Spleen (tissue), 11 donors: ENCODE results near the gene ATG10. TPM values are rescaled to one million over a fixed set of nuclear protein-coding genes. Genes with fewer than 3 reads are reported as not detected.

Experiments used
- DNase-seq: peaks from one replicate; pipeline ENCODE4 v3.0.0-alpha.2; 2020
- H3K27ac ChIP-seq, 8 donors: fragments of 200-600 bp; sonication (generic) in 7 of 8; 1 replicate in 4 of 8; 2 replicates in 4 of 8; pipeline versions ENCODE4 v1.5.0 to v1.8.0; 2016 to 2021; ENCODE audit warnings: inconsistent platforms in 4 of 8, mild to moderate bottlenecking in 4 of 8, moderate library complexity in 1 of 8
- H3K27me3 ChIP-seq, 7 donors: fragments of 200-600 bp; sonication (generic) in 6 of 7; replicated peaks in 1 of 7; 1 replicate in 4 of 7; 2 replicates in 3 of 7; pipeline versions ENCODE4 v1.5.0 to v1.8.0; 2016 to 2021; ENCODE audit warnings: inconsistent platforms in 3 of 7, mild to moderate bottlenecking in 1 of 7
- H3K36me3 ChIP-seq, 6 donors: fragments of 200-600 bp; sonication (generic) in 5 of 6; 1 replicate in 4 of 6; 2 replicates in 2 of 6; pipeline versions ENCODE4 v1.5.0 to v1.8.0; 2016 to 2021; ENCODE audit warnings: inconsistent platforms in 2 of 6
- H3K4me1 ChIP-seq, 6 donors: fragments of 200-600 bp; sonication (generic) in 5 of 6; 1 replicate in 3 of 6; 2 replicates in 3 of 6; pipeline versions ENCODE4 v1.5.0 to v1.8.0; 2016 to 2021; ENCODE audit warnings: inconsistent platforms in 3 of 6
- H3K4me3 ChIP-seq, 8 donors: fragments of 200-600 bp; sonication (generic) in 7 of 8; 1 replicate in 4 of 8; 2 replicates in 4 of 8; pipeline versions ENCODE4 v1.5.0 to v1.8.0; 2016 to 2021; ENCODE audit warnings: inconsistent platforms in 4 of 8, mild to moderate bottlenecking in 4 of 8, moderate library complexity in 2 of 8
- H3K9me3 ChIP-seq, 8 donors: fragments of 200-600 bp; sonication (generic) in 7 of 8; 1 replicate in 4 of 8; 2 replicates in 4 of 8; pipeline versions ENCODE4 v1.5.0 to v1.8.0; 2016 to 2021; ENCODE audit warnings: inconsistent platforms in 4 of 8
- POLR2A ChIP-seq, 3 donors: fragments of 450-650 bp; IDR thresholded peaks; one replicate each; pipeline ENCODE4 v1.5.1; 2017; ENCODE audit warnings: antibody characterized with exemption in 3 of 3, mild to moderate bottlenecking in 1 of 3
- POLR2AphosphoS5 ChIP-seq, 3 donors: sonication (generic); formaldehyde crosslinking; IDR thresholded peaks; one replicate each; pipeline ENCODE4 v1.5.1; 2017; ENCODE audit warnings: antibody characterized with exemption in 3 of 3
- WGBS, 5 donors: extraction: QIAGEN DNeasy Blood & Tissue Kit in 3 of 5; methylation state at CpG; one replicate each; pipeline versions ENCODE4 v1.1.5 to v1.1.7; 2013 to 2018; 5-methylcytosine and 5-hydroxymethylcytosine counted together
- intact Hi-C: fragments of 100-400 bp; cut with DNase I; formaldehyde crosslinking; loops from one replicate; pipeline ENCODE4 v1.15.0; 2023; ENCODE audit warnings: low total_unique reads
- polyA plus RNA-seq, 3 donors: library from polyadenylated mRNA; stranded (reverse); fragments of 200-250 nt; gene quantifications; one replicate each; pipeline ENCODE4 v1.2.1, GENCODE V29; 2013
- total RNA-seq, 7 donors: library from RNA; depleted of rRNA in 3 of 7; stranded (reverse); fragments of >200 nt in 3 of 7; fragmentation: NEBNext Ultra II Directional in 4 of 7; extraction: Animal tissue kit (Norgen Biotek cat#: 25700) in 4 of 7; gene quantifications; one replicate each; pipeline versions ENCODE4 v1.1.0 to v1.2.1, GENCODE V29; 2016 to 2021
- TF ChIP-seq, protein P1 (sequence below), 11 experiments: fragments of 200-600 bp in 7 of 11; fragments of 450-650 bp in 4 of 11; sonication (generic) in 4 of 11; IDR thresholded peaks in 8 of 11; conservative IDR thresholded peaks in 3 of 11; 1 replicate in 7 of 11; 2 replicates in 4 of 11; pipeline versions ENCODE4 v1.4.0 to v1.8.0; 2016 to 2021; ENCODE audit warnings: antibody characterized with exemption in 11 of 11, inconsistent platforms in 4 of 11, mild to moderate bottlenecking in 1 of 11
- donor health status: healthy with polysubstance abuse.
- donor health status: DM: no; HTN: no; CAD: no; lungs with moderate emphysema.
- donor health status: DM: no; HTN: no; CAD: no.
- donor health status: Bipolar disorder and iron deficiency.
- donor health status: healthy.
- donor health status: DM: no; HTN: no; CAD: no.
- donor health status: DM: yes; HTN: yes; CAD: no.

The ATG10 gene
- total and polyA plus RNA-seq, 10 donors, result 1.7 to 9.1 (median 5.0) TPM

DNA sequence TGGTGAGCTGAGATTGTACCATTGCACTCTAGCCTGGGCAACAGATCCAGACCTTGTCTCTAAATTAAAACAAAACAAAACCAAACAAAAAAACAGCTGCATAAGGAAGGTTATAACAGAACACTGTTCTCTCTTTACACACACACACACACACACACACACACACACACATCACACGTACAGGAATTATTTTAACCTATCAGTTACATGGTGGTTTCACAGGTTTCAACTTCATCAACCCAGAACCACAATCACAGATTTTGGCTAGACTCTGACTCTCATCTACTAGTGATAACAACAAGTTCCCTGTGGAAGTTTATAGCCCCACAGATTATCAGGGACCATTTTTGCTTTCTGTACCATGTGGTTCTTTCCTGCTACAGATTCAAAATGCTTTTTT lies 246.1 kb downstream of the ATG10 start:
- Histone ChIP-seq H3K27ac (no peak overlapping the region), H3K9me3 (no peaks in the 10 kb centered on the region), H3K36me3 (no peaks in the 10 kb centered on the region), H3K27me3 (no peaks in the 10 kb centered on the region), H3K4me1 (no peaks in the 10 kb centered on the region), H3K4me3 (no peak overlapping the region)
- intact Hi-C loops, result no loop called here
- DNase-seq, result no peak
- TF ChIP-seq, protein P1, sequence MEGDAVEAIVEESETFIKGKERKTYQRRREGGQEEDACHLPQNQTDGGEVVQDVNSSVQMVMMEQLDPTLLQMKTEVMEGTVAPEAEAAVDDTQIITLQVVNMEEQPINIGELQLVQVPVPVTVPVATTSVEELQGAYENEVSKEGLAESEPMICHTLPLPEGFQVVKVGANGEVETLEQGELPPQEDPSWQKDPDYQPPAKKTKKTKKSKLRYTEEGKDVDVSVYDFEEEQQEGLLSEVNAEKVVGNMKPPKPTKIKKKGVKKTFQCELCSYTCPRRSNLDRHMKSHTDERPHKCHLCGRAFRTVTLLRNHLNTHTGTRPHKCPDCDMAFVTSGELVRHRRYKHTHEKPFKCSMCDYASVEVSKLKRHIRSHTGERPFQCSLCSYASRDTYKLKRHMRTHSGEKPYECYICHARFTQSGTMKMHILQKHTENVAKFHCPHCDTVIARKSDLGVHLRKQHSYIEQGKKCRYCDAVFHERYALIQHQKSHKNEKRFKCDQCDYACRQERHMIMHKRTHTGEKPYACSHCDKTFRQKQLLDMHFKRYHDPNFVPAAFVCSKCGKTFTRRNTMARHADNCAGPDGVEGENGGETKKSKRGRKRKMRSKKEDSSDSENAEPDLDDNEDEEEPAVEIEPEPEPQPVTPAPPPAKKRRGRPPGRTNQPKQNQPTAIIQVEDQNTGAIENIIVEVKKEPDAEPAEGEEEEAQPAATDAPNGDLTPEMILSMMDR (IDR thresholded peaks at IDR 0.05 in 8 of 11, conservative IDR thresholded peaks at IDR 0.05 in 3 of 11), result no peak
- no peak for TF ChIP-seq POLR2A (IDR thresholded peaks at IDR 0.05)
- TF ChIP-seq POLR2AphosphoS5 (IDR thresholded peaks at IDR 0.05), result no peak
- WGBS, 5 donors, result 52 to 64% (median 56%) methylated on average over 1 of the region's 1 CpG

DNA sequence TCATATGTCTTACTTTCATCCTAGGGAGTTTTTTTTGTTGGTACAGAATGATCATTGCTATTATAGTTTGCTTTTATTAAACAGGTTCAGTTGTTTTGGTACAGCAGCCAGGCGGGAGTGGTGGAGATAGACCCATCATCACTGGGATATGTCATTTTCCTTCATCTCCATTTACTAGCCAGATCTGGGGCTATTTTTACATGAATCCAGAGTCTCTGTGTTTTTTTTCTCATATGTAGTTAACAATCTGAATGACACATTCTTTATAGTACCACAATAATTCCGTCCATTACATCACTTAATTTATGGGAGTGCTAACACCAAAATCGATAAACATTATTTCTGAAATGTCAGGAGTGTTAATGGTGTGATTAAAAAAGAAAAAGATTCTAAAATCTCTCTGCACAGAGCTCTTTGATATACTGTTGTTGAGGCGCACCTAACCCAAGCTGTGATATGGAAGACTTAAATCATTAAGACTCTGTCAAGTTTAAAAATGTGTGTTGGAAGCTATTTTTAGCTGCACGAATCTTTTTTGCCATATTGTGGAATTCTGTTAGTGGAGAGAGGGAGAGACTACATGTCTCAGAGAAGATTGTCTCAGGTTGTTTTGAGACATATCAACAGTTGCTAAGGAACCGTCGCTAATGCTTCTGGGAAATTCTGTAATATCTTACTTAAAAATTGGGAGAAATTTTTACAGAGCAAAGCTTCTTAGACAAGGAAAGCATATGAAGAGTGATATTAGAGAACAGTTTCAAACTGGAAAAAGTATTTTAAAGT lies 246.7 kb downstream of the ATG10 start:
- WGBS, 5 donors, result 89 to 94% (median 90%) methylated on average over 7 of the region's 7 CpGs
- H3K27me3 ChIP-seq, result no peaks in the 10 kb centered on the region
- H3K27ac ChIP-seq, result no peak overlapping the region
- H3K4me3 ChIP-seq, result no peak overlapping the region
- H3K36me3 ChIP-seq, result no peaks in the 10 kb centered on the region
- DNase-seq, result no peak
- TF ChIP-seq, protein P1 (IDR thresholded peaks at IDR 0.05 in 8 of 11, conservative IDR thresholded peaks at IDR 0.05 in 3 of 11), result no peak
- TF ChIP-seq POLR2AphosphoS5 (IDR thresholded peaks at IDR 0.05), result no peak
- peaks cover 0 to under 1% (median 0%) of the 10 kb centered on the region in 6 donors for H3K4me1 ChIP-seq
- H3K9me3 ChIP-seq, result no peaks in the 10 kb centered on the region
- intact Hi-C loops, result no loop called here

DNA sequence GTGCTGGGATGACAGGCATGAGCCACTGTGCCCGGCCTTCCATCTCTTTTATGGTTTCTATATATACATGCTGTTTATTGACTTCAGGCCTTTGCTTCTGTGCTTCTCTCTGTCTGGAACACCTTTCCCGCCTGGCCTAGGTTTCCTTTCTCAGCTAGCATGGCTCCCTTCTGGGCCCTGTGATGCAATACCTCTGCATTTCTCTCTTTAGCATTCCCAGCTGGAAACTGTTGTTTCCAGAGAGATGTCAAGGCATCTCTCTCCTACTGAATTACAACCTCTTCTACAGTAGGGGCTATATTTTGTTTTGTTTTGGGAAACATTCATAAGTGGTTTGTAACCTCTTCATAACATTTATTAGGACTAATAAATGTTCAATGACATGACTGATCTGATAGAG lies 249.2 kb downstream of the ATG10 start:
- Histone ChIP-seq H3K36me3 (no peaks in the 10 kb centered on the region), H3K27me3 (no peaks in the 10 kb centered on the region), H3K27ac (no peak overlapping the region), H3K9me3 (no peaks in the 10 kb centered on the region), H3K4me1 (peaks cover 0 to 9% (median 0%) of the 10 kb centered on the region in 6 donors), H3K4me3 (no peak overlapping the region)
- WGBS, 5 donors, result 94 to 98% (median 96%) methylated on average over 2 of the region's 2 CpGs
- no peak for TF ChIP-seq POLR2A (IDR thresholded peaks at IDR 0.05)
- TF ChIP-seq POLR2AphosphoS5 (IDR thresholded peaks at IDR 0.05), result no peak
- TF ChIP-seq, protein P1 (IDR thresholded peaks at IDR 0.05 in 8 of 11, conservative IDR thresholded peaks at IDR 0.05 in 3 of 11), result no peak
- intact Hi-C loops, result no loop called here
- DNase-seq, result no peak

- DNase-seq, result no peak
- TF ChIP-seq POLR2AphosphoS5 (IDR thresholded peaks at IDR 0.05) (no peak), POLR2A (IDR thresholded peaks at IDR 0.05) (no peak)
- TF ChIP-seq, protein P1 (IDR thresholded peaks at IDR 0.05 in 8 of 11, conservative IDR thresholded peaks at IDR 0.05 in 3 of 11), result no peak
- Histone ChIP-seq H3K9me3 (no peaks in the 10 kb centered on the region), H3K27me3 (no peaks in the 10 kb centered on the region), H3K36me3 (no peaks in the 10 kb centered on the region), H3K27ac (no peak overlapping the region), H3K4me1 (peaks cover 0 to 9% (median 0%) of the 10 kb centered on the region in 6 donors), H3K4me3 (no peak overlapping the region)
- intact Hi-C loops, result no loop called here
- 79 to 88% (median 87%) methylated on average over 5 of the region's 5 CpGs for WGBS, 5 donors
Observed at GRCh38 chr5:82222597-82223574, 251.1 kb downstream of the ATG10 start.
